GM19193 (cell line): ENCODE results near the gene CSNK1D.

Experiments
- POLR2A ChIP-seq: IDR thresholded peaks from 4 replicates; pipeline ENCODE4 v1.6.1; 2011; ENCODE audit not compliant: insufficient read depth, insufficient read length; ENCODE audit errors: extremely low read depth

CSNK1D gene

GRCh38 chr17:82237083-82237745 lies 36.3 kb downstream of the CSNK1D start:
- TF ChIP-seq POLR2A: no peak

- TF ChIP-seq POLR2A: no peak
Measured at GRCh38 chr17:82236142-82236971, 37.1 kb downstream of the CSNK1D start.

GRCh38 chr17:82235775-82236141 lies 37.7 kb downstream of the CSNK1D start:
- no peak for TF ChIP-seq POLR2A

GRCh38 chr17:82235056-82235774 lies 38.3 kb downstream of the CSNK1D start:
- TF ChIP-seq POLR2A: no peak

GRCh38 chr17:82234211-82235055 lies 39.1 kb downstream of the CSNK1D start:
- TF ChIP-seq POLR2A: no peak

GRCh38 chr17:82232876-82233785 lies 40.4 kb downstream of the CSNK1D start:
- no peak for TF ChIP-seq POLR2A

- TF ChIP-seq POLR2A: no peak
Measured at GRCh38 chr17:82232322-82232820, 41.1 kb downstream of the CSNK1D start.

GRCh38 chr17:82231562-82232321 lies 41.8 kb downstream of the CSNK1D start:
- no peak for TF ChIP-seq POLR2A

GRCh38 chr17:82231312-82231561 lies 42.3 kb downstream of the CSNK1D start:
- TF ChIP-seq POLR2A: no peak

- no peak for TF ChIP-seq POLR2A
Measured at GRCh38 chr17:82230609-82231311, 42.7 kb downstream of the CSNK1D start.

GRCh38 chr17:82229698-82230608 lies 43.5 kb downstream of the CSNK1D start:
- no peak for TF ChIP-seq POLR2A
